A549 (cell line): ENCODE data around the gene KRTAP19-1. TPM values are rescaled to one million over a fixed set of nuclear protein-coding genes. Genes with fewer than 3 reads are reported as not detected.

Source experiments
- ATAC-seq, 2 experiments: fragments of 200-7000 bp in 1 of 2; fragments of >200 bp in 1 of 2; cut with Nextera tagmentation in 1 of 2; cut with Tn5 transposase in 1 of 2; 3 replicates each; pipeline versions ENCODE4 v1.8.0 to v1.9.1; 2018 to 2020; ENCODE audit warnings: mild to moderate bottlenecking in 1 of 2, moderate library complexity in 1 of 2
- CTCF ChIA-PET: fragments of 300-600 bp; sonication (Branson Sonifier 250); formaldehyde crosslinking; extraction: SDS; loops from one replicate; lab custom pipeline; 2021; ENCODE audit warnings: antibody characterized with exemption, inconsistent platforms; lab: Yijun Ruan, JAX
- POLR2A ChIA-PET: fragments of 350-600 bp; formaldehyde crosslinking; extraction: SDS; loops from one replicate; lab custom pipeline; 2021; ENCODE audit warnings: antibody characterized with exemption, inconsistent platforms; lab: Yijun Ruan, JAX
- DNase-seq, 2 experiments: peaks; one replicate each; pipeline versions ENCODE4 v3.0.0 to v3.0.0-alpha.2; 2011 to 2016; ENCODE audit warnings: low read depth in 1 of 2, low spot score in 1 of 2
- FAIRE-seq: peaks from 2 replicates; lab custom pipeline; 2011; peaks lifted over from hg19 to GRCh38; lab: Jason Lieb, UNC
- H3K27ac ChIP-seq, 2 experiments: fragments of >200 bp; sonication (Bioruptor Twin); formaldehyde crosslinking; 3 replicates each; pipeline ENCODE4 v1.5.1; 2016 to 2017
- H3K4me1 ChIP-seq: fragments of >200 bp; sonication (Bioruptor Twin); formaldehyde crosslinking; 3 replicates; pipeline ENCODE4 v1.6.1; 2016
- H3K4me2 ChIP-seq: fragments of >200 bp; sonication (Bioruptor Twin); formaldehyde crosslinking; 3 replicates; pipeline ENCODE4 v1.6.1; 2016
- H3K4me3 ChIP-seq: fragments of >200 bp; sonication (Bioruptor Twin); formaldehyde crosslinking; 3 replicates; pipeline ENCODE4 v1.5.1; 2016
- H3K9me3 ChIP-seq: fragments of >200 bp; sonication (Bioruptor Twin); formaldehyde crosslinking; 3 replicates; pipeline ENCODE4 v1.6.1; 2016
- BHLHE40 ChIP-seq: IDR thresholded peaks from 2 replicates; pipeline ENCODE4 v1.6.1; 2012; ENCODE audit warnings: low read depth, low read length, inconsistent platforms
- EHF ChIP-seq: fragments of 250-450 bp; sonication (Bioruptor Pico); IDR thresholded peaks from 2 replicates; pipeline ENCODE4 v1.5.0; 2020; ENCODE audit warnings: mild to moderate bottlenecking
- ELK1 ChIP-seq: fragments of 150-350 bp; IDR thresholded peaks from 2 replicates; pipeline ENCODE4 v1.6.1; 2014; ENCODE audit warnings: low read depth, mild to moderate bottlenecking, low read length
- ESRRA ChIP-seq: fragments of 150-350 bp; IDR thresholded peaks from 2 replicates; pipeline ENCODE4 v1.6.1; 2014; ENCODE audit warnings: mild to moderate bottlenecking, low read length, borderline replicate concordance
- GATA3 ChIP-seq: IDR thresholded peaks from 2 replicates; pipeline ENCODE4 v1.6.1; 2012; ENCODE audit warnings: borderline replicate concordance
- HDAC2 ChIP-seq: fragments of 200-600 bp; sonication (generic); IDR thresholded peaks from 2 replicates; pipeline ENCODE4 v1.6.1; 2016
- HMGXB4 ChIP-seq: fragments of 250-450 bp; sonication (Bioruptor Pico); IDR thresholded peaks from 2 replicates; pipeline ENCODE4 v1.5.0; 2021; ENCODE audit warnings: mild to moderate bottlenecking, moderate library complexity, borderline replicate concordance
- HOXA7 ChIP-seq: fragments of 250-450 bp; sonication (Bioruptor Pico); IDR thresholded peaks from 2 replicates; pipeline ENCODE4 v1.5.0; 2020; ENCODE audit warnings: mild to moderate bottlenecking, moderate library complexity
- HOXB13 ChIP-seq: fragments of 250-450 bp; sonication (Bioruptor Pico); IDR thresholded peaks from 2 replicates; pipeline ENCODE4 v1.5.0; 2020; ENCODE audit warnings: low read depth, mild to moderate bottlenecking, moderate library complexity
- HOXB5 ChIP-seq: fragments of 250-450 bp; sonication (Bioruptor Pico); IDR thresholded peaks from 2 replicates; pipeline ENCODE4 v1.5.0; 2020; ENCODE audit warnings: mild to moderate bottlenecking, moderate library complexity
- MAX ChIP-seq: IDR thresholded peaks from 2 replicates; pipeline ENCODE4 v1.6.1; 2012
- NFE2L2 ChIP-seq: fragments of 150-350 bp; conservative IDR thresholded peaks from 2 replicates; pipeline ENCODE4 v1.6.1; 2014; ENCODE audit warnings: low read length
- NR3C1 ChIP-seq: fragments of >200 bp; sonication (Bioruptor Twin); formaldehyde crosslinking; IDR thresholded peaks from 3 replicates; pipeline ENCODE4 v1.6.1; 2017
- PBX3 ChIP-seq: IDR thresholded peaks from 2 replicates; pipeline ENCODE4 v1.6.1; 2012
- POLR2A ChIP-seq: IDR thresholded peaks from 2 replicates; pipeline ENCODE4 v1.6.1; 2012; ENCODE audit warnings: mild to moderate bottlenecking, low read length
- RARB ChIP-seq: fragments of 250-450 bp; sonication (Bioruptor Pico); IDR thresholded peaks from 2 replicates; pipeline ENCODE4 v1.8.0; 2021; ENCODE audit warnings: mild to moderate bottlenecking, moderate library complexity
- RCOR1 ChIP-seq: fragments of 150-350 bp; IDR thresholded peaks from 2 replicates; pipeline ENCODE4 v1.6.1; 2014; ENCODE audit warnings: antibody characterized with exemption, low read length, low read depth
- REST ChIP-seq: fragments of 200-600 bp; sonication (generic); IDR thresholded peaks from 2 replicates; pipeline ENCODE4 v1.6.1; 2016; ENCODE audit warnings: antibody characterized with exemption, mild to moderate bottlenecking, moderate library complexity
- TP53 ChIP-seq: fragments of 250-450 bp; sonication (Bioruptor Pico); IDR thresholded peaks from 2 replicates; pipeline ENCODE4 v1.5.0; 2021; ENCODE audit warnings: mild to moderate bottlenecking, moderate library complexity
- USF2 ChIP-seq: fragments of 450-650 bp; IDR thresholded peaks from 2 replicates; pipeline ENCODE4 v1.6.1; 2014; ENCODE audit warnings: antibody characterized with exemption
- ZNF302 ChIP-seq: fragments of 250-450 bp; sonication (Bioruptor Pico); IDR thresholded peaks from 2 replicates; pipeline ENCODE4 v1.9.0; 2021; ENCODE audit warnings: inconsistent platforms, mild to moderate bottlenecking, moderate library complexity
- WGBS: methylation state at CpG from one replicate; pipeline ENCODE4 v1.1.6; 2017; ENCODE audit errors: missing lambda C conversion rate; 5-methylcytosine and 5-hydroxymethylcytosine counted together
- polyA plus RNA-seq, 4 experiments: library from polyadenylated mRNA; depleted of rRNA in 3 of 4; stranded (reverse); fragments of >200 nt; fragmentation: RNase III in 1 of 4; extraction: RNeasy Plus Mini Kit Qiagen cat#74134 plus additional on column Dnase treatment in 1 of 4; gene quantifications; 2 replicates in 3 of 4; 3 replicates in 1 of 4; pipeline ENCODE4 v1.2.3, GENCODE V29; 2011 to 2017

The KRTAP19-1 gene
- polyA plus RNA-seq, 2 of the 4 experiments (the other 2 are of a cell fraction): not detected

GRCh38 chr21:30448514-30448913 is 31.7 kb downstream of the KRTAP19-1 start:
- H3K4me1 ChIP-seq: no peaks in the 10 kb centered on the region
- POLR2A ChIA-PET: no interaction called here
- no peak for DNase-seq
- no peak for TF ChIP-seq HMGXB4 (CRISPR knock-in tag)
- no peak for TF ChIP-seq HOXB13 (CRISPR knock-in tag)
- TF ChIP-seq ZNF302 (CRISPR knock-in tag): no peak
- no peak for TF ChIP-seq RCOR1
- no peak for TF ChIP-seq ELK1
- TF ChIP-seq GATA3: no peak
- no peak for TF ChIP-seq ESRRA
- TF ChIP-seq NFE2L2: no peak
- TF ChIP-seq USF2: no peak
- no peak for TF ChIP-seq TP53 (CRISPR knock-in tag)
- no peak for TF ChIP-seq MAX
- TF ChIP-seq BHLHE40: no peak
- no peak for TF ChIP-seq REST
- TF ChIP-seq RARB (CRISPR knock-in tag): no peak
- no peak for TF ChIP-seq HDAC2
- TF ChIP-seq HOXA7 (CRISPR knock-in tag): no peak
- no peak for TF ChIP-seq NR3C1
- no peak for TF ChIP-seq EHF
- no peak for TF ChIP-seq POLR2A
- TF ChIP-seq, all 56 proteins: peak for 0
- no peaks in the 10 kb centered on the region for H3K9me3 ChIP-seq
- no peak for ATAC-seq
- no peak overlapping the region for H3K27ac ChIP-seq
- H3K4me3 ChIP-seq: no peak overlapping the region
- 9% methylated on average over 3 of the region's 3 CpGs for WGBS
- CTCF ChIA-PET: interaction anchor here (2.0 kb wide), 1 partner anchor 15 kb away, joined by 4 read pairs; no protein-coding TSS in a partner anchor
- no peak overlapping the region for H3K4me2 ChIP-seq
- FAIRE-seq: no peak

GRCh38 chr21:30447056-30447455 is 33.1 kb downstream of the KRTAP19-1 start:
- POLR2A ChIA-PET: no interaction called here
- CTCF ChIA-PET: no interaction called here
- WGBS: 0% methylated on average over 4 of the region's 4 CpGs
- Histone ChIP-seq H3K4me2 (no peak overlapping the region), H3K27ac (no peak overlapping the region), H3K4me1 (no peaks in the 10 kb centered on the region), H3K9me3 (no peaks in the 10 kb centered on the region), H3K4me3 (no peak overlapping the region)
- DNase-seq: no peak
- no peak for FAIRE-seq
- TF ChIP-seq HOXB5 (CRISPR knock-in tag) (no peak), PBX3 (no peak)
- ATAC-seq: no peak
